Hematopoietic multipotent progenitor cell treated with erythropoietin and hydrocortisone succinate and interleukin-3 and kit ligand, for 15 days (in vitro differentiated cells): ENCODE data around the gene RREB1.
"Not testable (repeated sequence)": the region's sequence is repeated elsewhere in the genome, so short reads cannot be mapped to it uniquely, and the experiment has no call there.

Source experiments
- DNase-seq: peaks from one replicate; pipeline ENCODE4 v3.0.0-alpha.2; 2015; ENCODE audit warnings: low spot score

RREB1 gene

GRCh38 chr6:7143476-7143974 lies 35.8 kb downstream of the RREB1 start:
- DNase-seq: peak; percentile 63

- peak; percentile 57 for DNase-seq
Observed at GRCh38 chr6:7144872-7145584, 37.3 kb downstream of the RREB1 start.

GRCh38 chr6:7145585-7145884 lies 37.8 kb downstream of the RREB1 start:
- no peak for DNase-seq

DNA sequence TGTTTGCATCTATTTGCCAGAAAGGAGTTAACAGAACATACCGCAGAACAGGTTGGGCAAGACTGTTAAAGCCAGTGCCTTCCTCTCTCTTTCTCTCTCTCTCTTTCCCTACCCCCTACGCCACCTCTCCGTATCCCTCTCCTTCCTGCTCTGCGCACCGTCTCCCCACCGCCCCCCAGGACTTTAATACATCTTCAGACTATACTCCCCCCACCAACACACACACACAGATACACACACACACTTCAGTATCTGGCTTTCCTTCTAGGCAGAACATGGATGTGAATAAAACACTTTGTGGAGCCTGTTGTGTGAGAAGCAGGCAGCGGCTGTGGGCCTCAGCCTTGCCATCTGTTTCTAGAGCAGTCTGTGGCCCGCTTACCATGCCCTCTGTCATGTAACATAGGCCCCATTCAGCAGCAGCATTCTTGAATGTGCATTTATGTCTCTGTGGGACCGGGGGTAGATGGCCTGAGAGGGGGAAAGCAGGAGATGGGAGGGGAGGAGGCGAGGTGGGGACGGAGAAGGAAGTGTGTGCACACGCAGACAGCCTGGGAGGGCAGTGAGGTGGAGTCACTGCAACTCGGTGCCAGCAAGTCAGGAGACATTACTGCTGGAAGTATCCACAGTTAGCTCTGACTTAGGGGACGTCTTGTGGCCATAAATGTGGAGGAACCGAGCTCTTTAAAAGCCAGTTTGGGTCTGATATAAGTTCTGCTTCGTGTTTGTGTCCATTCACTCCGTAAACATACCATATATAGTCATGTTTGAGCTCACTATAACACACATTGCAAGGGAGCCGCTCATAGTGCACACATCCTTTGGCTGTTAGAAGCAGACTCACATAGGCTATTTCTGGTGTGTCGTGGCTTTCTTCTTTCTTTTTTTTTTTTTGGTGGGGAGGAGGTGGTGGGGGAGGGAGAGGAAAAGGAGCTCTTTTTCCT lies 38.4 kb downstream of the RREB1 start:
- DNase-seq: peak; percentile 73

- DNase-seq: no peak
Observed at GRCh38 chr6:7147051-7147671, 39.4 kb downstream of the RREB1 start.

- no peak for DNase-seq
Observed at GRCh38 chr6:7148100-7148822, 40.5 kb downstream of the RREB1 start.

- peak; percentile 59 for DNase-seq
Observed at GRCh38 chr6:7150381-7151064, 42.8 kb downstream of the RREB1 start.

GRCh38 chr6:7151381-7151780 lies 43.6 kb downstream of the RREB1 start:
- no peak for DNase-seq

- DNase-seq: no peak
Observed at GRCh38 chr6:7152462-7152861, 44.7 kb downstream of the RREB1 start.

DNA sequence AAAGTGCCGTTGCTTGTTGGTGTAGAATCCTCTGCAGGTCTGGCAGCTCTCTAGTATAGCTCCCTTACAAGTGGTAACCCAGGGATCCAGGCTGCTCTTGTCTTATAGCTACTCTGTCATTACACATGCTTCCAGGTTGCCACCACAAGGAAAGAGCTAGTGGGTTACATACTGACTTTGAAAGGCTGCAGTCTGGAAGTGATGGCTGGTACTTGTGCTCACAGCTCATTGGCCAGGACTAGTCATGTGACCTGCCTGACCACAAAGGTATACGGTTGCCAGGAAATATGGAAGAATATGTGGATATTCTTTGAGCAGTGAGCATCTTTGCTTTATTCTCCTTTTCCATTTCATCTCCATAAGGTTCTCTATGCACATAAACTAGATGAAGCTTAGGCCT lies 46.0 kb downstream of the RREB1 start:
- DNase-seq: no peak

GRCh38 chr6:7154341-7155139 lies 46.8 kb downstream of the RREB1 start:
- no peak for DNase-seq

- no peak for DNase-seq
Observed at GRCh38 chr6:7155871-7156579, 48.3 kb downstream of the RREB1 start.

DNA sequence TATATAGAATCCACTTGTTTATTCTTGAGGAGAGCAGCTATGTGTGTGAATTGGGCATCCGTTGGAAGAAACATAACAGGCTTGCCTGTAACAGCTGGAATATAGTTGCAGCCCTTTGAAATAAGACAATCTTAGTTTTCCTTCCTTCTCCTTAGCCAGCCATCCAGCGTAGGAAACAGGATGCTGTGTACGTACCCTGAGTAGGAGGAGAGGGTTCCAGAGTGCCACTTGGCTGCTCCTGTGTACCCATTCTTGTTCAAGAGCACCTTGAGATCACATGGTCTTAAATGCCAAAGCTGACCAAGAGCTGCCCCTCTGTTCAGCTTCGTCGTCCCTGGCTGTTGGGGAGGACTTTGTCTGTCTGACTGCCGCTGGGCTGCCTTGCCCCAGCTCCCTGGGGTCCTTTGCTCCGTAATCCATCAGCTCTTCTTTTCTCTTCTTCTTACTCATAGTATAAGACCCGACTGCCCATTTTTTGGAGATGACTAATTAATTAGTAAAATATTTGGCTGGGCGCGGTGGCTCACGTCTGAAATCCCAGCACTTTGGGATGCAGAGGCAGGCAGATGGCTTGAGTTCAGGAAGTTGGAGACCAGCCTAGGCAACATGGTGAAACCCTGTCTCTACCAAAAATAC lies 49.0 kb downstream of the RREB1 start:
- DNase-seq: no peak

DNA sequence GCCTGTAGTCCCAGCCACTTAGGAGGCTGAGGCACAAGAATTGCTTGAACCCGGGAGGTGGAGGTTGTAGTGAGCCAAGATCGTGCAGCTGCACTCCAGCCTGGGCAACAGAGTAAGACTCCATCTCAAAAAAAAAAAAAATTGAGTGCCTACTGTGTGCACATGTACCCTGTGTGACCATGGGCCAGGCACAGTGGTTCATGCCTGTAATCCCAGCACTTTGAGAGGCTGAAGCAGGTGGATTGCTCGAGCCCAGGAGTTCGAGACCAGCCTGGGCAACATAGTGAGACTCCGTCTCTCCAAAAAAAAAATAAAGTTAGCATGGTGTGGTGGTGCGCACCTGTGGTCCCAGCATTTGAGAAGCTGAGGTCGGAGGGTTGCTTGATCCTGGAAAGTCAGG lies 49.5 kb downstream of the RREB1 start:
- DNase-seq: not testable (repeated sequence)

- no peak for DNase-seq
Observed at GRCh38 chr6:7157752-7158616, 50.2 kb downstream of the RREB1 start.

- DNase-seq: no peak
Observed at GRCh38 chr6:7159790-7160525, 52.2 kb downstream of the RREB1 start.

- DNase-seq: no peak
Observed at GRCh38 chr6:7161253-7161623, 53.5 kb downstream of the RREB1 start.

GRCh38 chr6:7161845-7162244 lies 54.1 kb downstream of the RREB1 start:
- no peak for DNase-seq
